T-helper 2 cell treated with Interferon-gamma antibody and Interleukin-4, amounts not matched to agents 100 ng/mL and 5 ng/mL, for 36 hours (primary cell): ENCODE data around the gene CRNN. TPM values are rescaled to one million over a fixed set of nuclear protein-coding genes. Genes with fewer than 3 reads are reported as not detected.

Source experiments
- intact Hi-C: fragments of 100-400 bp; cut with micrococcal nuclease; formaldehyde crosslinking; loops from one replicate; pipeline ENCODE4 v1.15.1; 2023
- total RNA-seq: library from RNA; stranded (reverse); gene quantifications from 2 replicates; pipeline ENCODE4 v1.2.3, GENCODE V29; 2022

Gene CRNN
- total RNA-seq, 1 donor from 2014 or later: not detected

DNA sequence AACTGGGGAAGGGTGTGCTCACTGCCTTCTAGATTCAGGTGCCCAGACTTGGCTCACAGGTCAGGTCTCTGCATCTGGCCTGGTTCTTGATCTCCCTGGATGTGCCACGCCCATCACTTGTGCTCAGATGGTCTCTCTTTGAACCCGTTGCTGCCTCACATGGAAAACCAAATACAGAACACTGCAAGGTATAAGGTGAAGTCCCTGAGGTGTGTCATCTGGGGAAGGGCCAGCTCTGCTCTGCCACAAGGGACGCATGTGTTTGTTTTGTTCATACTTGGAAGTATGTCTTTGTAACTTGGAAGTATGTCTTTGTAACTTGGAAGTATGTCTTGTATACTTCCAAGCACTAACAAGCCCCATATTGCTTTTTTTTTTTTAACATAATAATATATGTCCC, 13.4 kb upstream of the CRNN start:
- intact Hi-C loops: no loop called here

- intact Hi-C loops: no loop called here
Observed at GRCh38 chr1:152426731-152427130, 12.7 kb upstream of the CRNN start.

DNA sequence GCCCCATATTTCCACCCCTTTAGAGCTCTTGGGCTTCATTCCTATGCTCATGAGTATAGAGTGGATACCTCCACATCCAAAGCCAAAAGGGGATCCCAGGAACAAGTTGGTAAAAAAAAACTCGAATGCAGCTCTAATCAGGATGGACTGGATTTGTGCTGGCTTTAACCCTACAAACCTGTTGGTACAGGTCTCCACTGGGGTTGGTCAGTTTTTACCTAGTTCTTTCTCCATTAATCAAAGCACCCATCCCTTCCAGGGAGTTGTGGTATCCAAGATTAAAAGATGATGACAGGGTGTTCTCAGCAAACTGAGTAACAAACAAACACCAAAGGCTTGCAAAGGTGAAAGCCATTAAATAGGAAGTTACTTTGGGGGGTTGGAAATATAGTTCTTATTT, 5.9 kb upstream of the CRNN start:
- intact Hi-C loops: no loop called here

GRCh38 chr1:152415454-152416227, 1.6 kb upstream of the CRNN start:
- intact Hi-C loops: no loop called here

DNA sequence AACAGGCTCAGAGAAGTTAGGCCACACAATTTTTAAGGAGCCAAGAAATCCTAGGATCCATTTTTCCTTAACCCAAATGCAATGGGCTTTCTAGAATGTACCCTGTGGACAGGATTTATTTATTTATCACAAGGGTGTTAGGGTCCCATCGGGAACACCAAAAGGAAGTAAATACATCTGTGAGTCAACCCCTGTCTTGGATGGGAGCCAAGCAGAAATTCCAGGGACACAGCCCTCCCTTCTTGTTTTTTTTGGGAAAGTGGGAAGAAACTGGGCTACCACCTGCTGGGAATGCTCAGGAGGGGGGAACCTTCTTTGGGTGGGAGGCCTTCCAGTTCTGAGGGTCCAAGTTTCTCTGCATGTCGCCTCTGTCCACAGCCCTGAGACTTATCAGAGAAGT, 1.3 kb downstream of the CRNN start:
- intact Hi-C loops: no loop called here

DNA sequence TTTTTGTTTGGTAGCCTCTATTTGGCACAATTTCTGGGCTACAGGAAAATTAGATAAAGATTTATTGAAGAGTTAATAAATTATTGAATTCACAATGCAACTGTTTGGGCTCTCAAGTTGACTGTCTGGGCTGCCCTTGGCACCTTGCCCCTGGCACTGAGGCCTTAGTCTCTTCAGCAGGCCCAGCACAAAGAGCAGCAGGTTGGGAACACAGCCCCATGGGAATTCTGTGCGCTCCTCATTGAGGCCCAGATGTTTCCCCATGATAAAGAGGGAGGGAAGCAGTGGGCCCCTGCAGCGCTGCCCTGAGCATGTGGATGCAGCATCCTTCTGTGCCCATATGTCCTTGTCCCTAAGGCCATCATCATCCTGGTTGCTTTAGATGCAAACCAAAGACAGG, 2.9 kb downstream of the CRNN start:
- intact Hi-C loops: no loop called here

GRCh38 chr1:152410599-152410998, 3.5 kb downstream of the CRNN start:
- intact Hi-C loops: no loop called here

DNA sequence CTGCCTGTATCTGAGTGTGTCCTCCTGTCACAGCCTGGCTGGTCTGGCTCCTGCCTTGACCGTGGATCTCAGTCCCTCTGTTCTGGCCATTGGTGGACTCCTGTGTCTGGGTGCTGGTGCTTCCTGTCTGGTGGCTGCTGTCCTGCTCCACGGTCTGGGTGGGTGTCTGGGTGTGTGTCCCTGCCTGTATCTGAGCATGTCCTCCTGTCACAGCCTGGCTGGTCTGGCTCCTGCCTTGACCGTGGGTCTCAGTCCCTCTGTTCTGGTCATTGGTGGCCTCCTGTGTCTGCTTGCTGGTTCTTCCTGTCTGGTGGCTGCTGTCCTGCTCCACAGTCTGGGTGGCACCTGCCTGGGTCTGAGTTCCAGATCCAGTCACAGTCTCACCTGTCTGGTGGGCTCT, 4.0 kb downstream of the CRNN start:
- intact Hi-C loops: no loop called here

- intact Hi-C loops: no loop called here
Observed at GRCh38 chr1:152408664-152409063, 5.4 kb downstream of the CRNN start.

DNA sequence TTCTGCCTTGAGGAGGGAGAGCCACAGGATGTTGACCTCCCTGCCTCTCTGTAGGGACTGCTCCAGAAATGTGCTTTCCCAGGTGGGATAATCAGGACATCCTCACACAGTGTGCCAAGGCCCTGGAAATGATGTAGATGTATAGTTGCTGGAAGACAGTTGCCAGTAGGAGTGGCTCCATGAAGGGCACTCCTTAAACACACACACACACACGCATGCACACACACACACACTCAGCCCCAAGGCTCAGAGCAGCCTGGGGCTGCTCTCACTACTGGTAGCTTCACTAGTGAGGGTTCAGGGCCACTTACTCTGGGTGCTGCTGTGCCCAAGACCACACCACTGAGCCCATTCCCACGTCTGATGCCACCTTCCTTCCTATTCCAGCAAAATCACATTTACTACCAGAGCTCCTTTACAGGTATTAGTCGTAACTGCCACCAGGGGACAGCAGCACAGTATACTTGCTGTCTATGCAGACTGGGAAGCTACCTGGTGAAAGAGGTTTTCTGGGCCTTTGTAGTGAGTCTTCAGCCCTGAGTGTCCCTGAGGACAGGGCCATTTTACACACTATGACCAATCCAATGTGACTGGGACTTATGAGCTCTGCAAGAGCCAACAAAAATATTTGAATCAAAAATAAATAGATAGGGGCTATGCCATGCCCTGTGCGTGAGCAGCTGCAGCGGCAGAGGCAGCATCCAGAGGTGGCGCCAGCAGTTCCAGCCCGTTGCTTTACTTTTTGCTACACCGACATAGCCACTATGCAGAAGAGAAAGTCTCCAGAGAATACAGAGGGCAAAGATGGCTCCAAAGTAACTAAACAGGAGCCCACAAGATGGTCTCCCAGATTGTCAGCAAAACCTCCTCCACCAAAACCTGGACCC, 15.0 kb downstream of the CRNN start:
- intact Hi-C loops: loop anchor here (5.0 kb wide), 2 partner anchors 43 to 58 kb away; no protein-coding TSS in a partner anchor

DNA sequence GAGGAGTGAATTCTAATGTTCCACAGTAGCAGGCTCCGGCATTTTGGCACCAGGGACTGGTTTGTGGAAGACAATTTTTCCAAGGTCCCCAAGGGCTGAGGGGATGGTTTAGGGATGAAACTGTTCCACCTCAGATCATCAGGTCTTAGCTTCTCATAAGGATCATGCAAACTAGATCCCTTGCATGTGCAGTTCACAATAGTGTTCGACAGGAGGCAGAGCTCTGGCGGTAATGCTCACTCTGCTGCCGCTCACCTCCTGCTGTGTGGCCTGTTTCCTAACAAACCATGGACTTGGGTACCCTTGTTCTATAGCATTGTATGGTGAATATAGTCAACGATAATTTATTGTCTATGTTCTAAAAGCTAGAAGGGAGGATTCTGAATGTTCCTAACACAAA, 16.6 kb downstream of the CRNN start:
- intact Hi-C loops: loop anchor here (5.0 kb wide), 2 partner anchors 45 to 60 kb away; no protein-coding TSS in a partner anchor

- intact Hi-C loops: no loop called here
Observed at GRCh38 chr1:152394151-152394550, 19.9 kb downstream of the CRNN start.

DNA sequence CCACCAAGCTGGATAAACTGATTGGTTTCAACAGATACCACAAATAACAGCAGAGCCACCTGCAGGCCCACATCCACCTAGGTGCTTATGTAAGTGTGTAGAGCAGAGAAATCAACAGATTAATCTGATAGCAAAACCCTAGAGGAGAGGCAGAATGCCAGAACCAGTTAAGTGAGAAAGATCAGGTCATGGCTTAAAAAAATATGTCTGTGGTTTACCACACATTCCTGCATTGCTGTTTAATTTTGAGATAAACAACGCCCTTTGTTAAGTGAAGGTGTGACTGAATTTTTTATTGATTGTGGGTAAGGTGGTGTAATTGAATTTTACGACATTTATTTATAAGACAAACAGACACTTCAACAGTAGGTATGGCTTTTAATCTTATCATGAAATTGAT, 21.2 kb downstream of the CRNN start:
- intact Hi-C loops: no loop called here

DNA sequence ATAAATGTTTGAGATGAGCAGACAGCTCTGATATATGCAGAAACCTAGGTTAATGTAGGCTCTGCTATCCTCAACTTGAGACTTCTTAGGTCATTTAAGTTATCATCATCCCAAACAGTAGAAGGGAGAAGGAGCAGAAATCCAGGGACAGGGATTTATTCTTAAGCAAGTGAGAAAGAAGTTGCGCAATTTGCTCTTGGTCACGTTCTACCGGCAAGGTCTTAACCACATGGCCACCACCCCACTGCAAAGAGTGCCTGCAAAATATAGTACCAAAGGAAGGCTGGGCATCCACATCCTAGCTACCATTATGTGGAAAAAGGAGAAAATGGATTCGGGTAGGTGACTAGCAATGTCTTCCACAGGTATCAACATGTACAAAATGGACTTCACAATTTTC, 25.2 kb downstream of the CRNN start:
- intact Hi-C loops: no loop called here

- intact Hi-C loops: no loop called here
Observed at GRCh38 chr1:152386940-152387339, 27.1 kb downstream of the CRNN start.

DNA sequence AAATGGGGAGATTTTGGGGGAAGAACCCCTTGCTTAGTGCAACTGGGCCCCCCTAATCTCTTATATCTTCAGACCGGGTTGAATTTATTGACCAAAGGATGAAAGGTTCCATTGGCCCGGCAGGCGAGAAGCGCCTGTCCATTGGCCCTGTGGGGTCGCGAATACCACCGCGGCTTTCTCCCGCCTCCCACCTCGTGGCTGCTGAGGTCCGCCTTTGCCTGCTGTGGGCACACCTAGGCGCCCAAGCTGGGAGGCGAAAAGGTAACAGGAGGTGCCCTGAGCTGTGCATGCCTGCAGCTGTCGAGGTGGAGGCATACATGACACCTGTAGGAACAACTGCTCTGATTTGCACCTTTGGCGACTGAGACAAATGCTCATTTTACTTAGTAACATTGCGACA, 33.1 kb downstream of the CRNN start:
- intact Hi-C loops: no loop called here

- intact Hi-C loops: no loop called here
Observed at GRCh38 chr1:152374451-152374850, 39.6 kb downstream of the CRNN start.

DNA sequence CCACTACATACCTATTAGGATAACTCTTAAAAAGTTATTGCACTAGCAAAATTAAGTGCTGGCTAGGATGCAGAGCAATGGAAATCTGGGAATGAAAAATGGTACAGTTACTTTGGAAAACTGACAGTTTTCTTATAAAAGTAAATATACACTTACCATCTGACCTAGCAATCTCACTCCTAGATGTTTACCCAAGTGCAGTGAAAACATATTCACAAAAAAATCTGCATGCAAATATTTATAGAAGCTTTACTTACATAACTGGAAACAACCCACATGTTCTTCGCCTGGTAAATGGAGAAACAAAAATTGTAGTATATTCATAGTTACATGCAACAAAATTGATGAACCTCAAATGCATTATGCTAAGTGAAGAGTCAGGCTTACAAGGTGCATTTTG, 41.4 kb downstream of the CRNN start:
- intact Hi-C loops: no loop called here

GRCh38 chr1:152367436-152367835, 46.6 kb downstream of the CRNN start:
- intact Hi-C loops: no loop called here

GRCh38 chr1:152359906-152360305, 54.2 kb downstream of the CRNN start, which contains the start of gene FLG2:
Gene FLG2 (minus strand): TSS chr1:152360006. CDS start chr1:152358884, 1,122 bp downstream.
- intact Hi-C loops: no loop called here
